Glomerular endothelial cell (primary cell): ENCODE data around the gene TRIM46. TPM values are rescaled to one million over a fixed set of nuclear protein-coding genes. Genes with fewer than 3 reads are reported as not detected.
"Not testable (repeated sequence)": the region's sequence is repeated elsewhere in the genome, so short reads cannot be mapped to it uniquely, and the experiment has no call there.

Source experiments
- DNase-seq: peaks from one replicate; pipeline ENCODE4 v3.0.0-alpha.2; 2011; ENCODE audit warnings: low read depth, low spot score; ENCODE audit errors: extremely low read depth
- total RNA-seq: library from RNA; depleted of rRNA; stranded (reverse); fragments of >200 nt; gene quantifications from 2 replicates; pipeline ENCODE4 v1.2.3, GENCODE V29; 2015

TRIM46 gene
- total RNA-seq, 1 donor from 2014 or later, result 11.8 TPM

GRCh38 chr1:155185783-155186066, 12.1 kb downstream of the TRIM46 start:
- DNase-seq, result no peak

DNA sequence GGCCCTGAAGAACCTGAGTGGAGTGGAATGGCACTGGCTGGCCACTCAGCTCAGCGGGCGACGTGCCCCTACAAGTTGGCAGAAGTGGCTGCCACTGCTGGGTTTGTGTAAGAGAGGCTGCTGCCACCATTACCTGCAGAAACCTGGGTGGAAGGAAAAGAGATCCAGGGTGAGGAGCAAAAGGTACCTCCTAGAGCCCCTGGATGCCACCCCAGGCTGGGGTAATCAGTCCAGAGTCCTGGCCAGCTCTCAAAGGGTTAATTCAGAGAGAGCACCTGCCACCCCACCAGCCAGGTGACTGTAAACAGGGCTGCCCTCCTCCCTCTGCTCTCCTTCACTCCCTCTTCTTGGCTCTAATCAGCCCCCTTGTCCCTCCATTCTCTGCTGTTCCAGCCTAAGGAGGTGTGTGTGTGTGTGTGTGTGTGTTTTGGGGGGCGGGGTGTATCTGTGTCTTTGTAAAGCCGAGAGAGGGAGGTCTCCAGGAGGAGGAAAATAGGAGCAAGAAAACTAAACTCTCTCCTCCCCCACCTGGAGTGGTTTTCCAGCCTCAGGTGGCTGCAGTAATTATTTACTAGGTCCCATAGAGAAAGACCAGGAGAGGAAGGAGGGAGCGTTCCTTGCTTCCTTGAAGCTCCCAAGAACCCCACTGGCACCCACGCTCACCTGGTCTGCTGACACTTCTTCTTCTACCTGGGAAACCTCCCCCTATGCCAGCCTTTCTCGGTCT, 12.6 kb downstream of the TRIM46 start:
- DNase-seq, result no peak

DNA sequence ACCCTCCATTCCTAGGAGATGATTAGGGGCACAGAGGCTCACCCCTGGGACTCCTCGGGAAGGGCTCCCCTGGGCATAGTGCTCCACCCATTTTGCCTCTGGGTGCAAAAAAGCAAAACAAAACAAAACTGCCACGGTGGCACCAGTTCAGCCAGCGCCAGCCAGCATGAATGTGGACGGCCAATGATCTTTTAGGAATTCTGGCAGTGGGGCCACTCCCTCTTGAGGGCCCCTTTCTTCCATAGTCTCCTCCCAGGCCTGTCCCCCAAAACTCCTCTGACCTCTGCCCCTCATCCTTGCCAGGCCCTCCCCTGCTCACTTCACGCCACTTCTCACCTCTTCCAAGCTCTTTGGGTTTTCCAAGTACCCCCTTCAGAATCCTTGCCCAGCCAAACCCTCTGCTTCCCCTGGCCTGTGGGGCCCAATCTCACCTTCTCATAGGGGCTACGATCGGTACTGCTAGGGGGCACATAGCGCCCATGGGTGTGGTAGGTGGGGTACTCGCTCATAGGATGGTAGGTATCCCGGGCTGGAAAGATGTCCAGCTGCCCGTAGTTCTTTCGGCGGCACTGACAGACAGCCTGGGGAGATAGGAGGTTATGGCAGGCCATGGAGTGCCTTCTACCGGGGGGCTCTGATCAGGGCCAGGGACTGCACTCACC, 13.3 kb downstream of the TRIM46 start:
- no peak for DNase-seq

- no peak for DNase-seq
Measured at GRCh38 chr1:155187456-155187891, 13.8 kb downstream of the TRIM46 start.

DNA sequence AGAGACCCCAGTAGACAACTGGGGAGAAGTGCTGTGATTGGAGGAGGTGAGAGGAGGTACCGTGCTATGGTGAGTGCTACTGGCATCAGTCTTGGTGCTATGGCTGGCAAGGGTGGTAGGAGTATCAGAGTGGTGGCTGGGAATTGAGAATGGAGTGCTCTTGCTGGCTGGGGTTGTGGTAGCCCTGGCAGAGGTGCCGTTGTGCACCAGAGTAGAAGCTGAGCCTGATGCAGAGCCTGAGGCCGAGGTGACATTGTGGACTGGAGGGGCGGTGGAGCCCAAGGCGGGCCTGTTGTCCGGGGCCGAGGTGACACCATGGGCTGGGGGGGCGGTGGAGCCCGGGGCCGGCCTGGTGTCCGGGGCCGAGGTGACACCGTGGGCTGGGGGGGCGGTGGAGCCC, 14.6 kb downstream of the TRIM46 start:
- DNase-seq, result no peak

DNA sequence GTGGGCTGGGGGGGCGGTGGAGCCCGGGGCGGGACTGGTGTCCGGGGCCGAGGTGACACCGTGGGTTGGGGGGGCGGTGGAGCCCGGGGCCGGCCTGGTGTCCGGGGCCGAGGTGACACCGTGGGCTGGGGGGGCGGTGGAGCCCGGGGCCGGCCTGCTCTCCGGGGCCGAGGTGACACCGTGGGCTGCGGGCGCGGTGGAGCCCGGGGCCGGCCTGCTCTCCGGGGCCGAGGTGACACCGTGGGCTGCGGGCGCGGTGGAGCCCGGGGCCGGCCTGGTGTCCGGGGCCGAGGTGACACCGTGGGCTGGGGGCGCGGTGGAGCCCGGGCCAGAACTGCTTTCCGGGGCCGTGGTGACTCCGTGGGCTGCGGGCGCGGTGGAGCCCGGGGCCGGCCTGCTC, 16.3 kb downstream of the TRIM46 start:
- DNase-seq, result not testable (repeated sequence)

- DNase-seq, result no peak
Measured at GRCh38 chr1:155191904-155192303, 18.3 kb downstream of the TRIM46 start.

GRCh38 chr1:155192346-155193274, 19.0 kb downstream of the TRIM46 start:
- DNase-seq, result no peak

DNA sequence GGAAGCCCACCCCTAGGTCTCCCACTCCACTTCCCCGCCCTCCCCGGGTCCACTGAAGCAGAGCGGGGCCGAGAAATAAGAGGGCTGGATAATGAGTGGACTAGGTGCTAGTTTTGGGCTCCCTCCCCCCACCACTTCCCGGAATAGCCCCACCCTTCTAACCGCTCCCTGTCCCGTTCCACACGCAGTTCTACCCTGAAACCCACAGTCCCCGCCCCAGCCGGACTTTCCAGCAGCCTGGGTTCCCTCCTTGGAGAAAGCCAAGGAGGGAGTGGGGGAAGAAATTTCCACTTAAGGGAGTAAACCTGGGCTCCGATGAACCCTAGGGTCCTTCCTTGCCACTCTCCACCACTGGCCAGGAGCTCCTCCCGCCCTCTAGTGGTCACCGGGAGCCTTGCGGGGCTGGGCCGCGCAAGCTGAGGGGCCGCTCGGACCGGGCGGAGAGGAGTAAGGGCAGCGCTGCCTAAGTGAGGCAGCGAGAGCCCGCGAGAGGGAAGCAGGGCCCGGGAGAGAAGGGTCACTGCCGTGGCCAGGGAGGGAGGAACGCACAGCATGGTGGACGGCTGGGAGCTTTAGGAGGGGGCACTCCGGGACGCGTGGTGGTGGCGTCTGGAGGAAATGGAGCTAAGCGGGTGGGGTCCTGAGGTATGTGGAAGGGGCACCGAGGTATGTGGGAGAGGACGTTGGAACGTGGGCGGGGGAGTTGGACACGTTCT, 19.8 kb downstream of the TRIM46 start:
- DNase-seq, result no peak

DNA sequence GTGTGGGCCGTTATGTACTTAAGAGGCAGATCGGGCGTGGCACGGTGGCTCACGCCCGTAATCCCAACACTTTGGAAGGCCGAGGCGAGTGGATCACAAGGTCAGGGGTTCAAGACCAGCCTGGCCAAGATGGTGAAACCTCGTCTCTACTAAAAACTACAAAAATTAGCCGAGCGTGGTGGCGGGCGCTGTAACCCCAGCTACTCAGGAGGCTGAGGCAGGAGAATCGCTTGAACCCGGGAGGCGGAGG, 20.3 kb downstream of the TRIM46 start:
- DNase-seq, result not testable (repeated sequence)

DNA sequence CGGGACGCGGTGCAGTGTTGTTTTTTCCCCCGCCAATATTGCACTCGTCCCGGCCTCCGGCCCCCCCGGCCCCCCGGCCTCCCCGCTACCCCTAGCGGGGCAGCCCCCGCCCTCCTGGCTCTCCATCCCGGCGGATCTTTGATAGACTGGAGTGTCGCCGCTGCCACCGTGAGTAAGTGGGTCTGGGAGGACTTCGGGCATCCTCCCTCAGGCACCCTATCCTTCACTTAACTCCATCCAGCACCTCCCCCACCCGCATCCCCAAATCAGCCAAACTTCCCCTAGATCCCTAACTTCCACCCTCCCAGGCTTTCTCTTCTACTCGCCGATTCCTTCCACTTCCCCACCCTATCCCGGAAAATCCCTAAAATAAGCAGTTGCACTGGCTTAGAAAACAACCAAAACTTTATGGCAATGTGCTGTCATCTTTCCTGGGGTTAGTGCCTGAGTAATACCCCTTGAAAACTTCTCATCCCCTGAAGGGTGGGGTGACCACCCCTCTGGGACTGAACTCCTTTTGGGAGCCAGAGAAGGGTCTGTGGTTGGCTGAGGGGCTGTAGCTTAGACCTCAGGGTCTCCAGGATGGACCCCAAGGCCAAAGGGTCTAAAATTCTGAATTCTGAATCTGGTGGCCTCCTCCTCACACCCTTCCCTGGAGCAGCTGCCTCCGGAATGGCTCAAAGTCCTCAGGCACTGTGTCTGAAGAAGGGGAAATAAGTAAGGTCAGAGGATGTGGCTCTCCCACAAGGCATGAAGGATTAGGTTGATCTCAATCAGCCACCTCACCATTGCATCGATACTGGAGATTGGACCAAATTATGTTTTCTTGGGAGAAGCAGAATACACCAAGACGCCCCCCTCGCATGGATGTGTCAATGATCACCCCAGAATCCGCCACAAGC, 21.8 kb downstream of the TRIM46 start:
- no peak for DNase-seq

GRCh38 chr1:155196103-155196892, 22.6 kb downstream of the TRIM46 start:
- DNase-seq, result no peak

GRCh38 chr1:155196893-155197638, 23.4 kb downstream of the TRIM46 start:
- DNase-seq, result no peak

- DNase-seq, result no peak
Measured at GRCh38 chr1:155197901-155198546, 24.4 kb downstream of the TRIM46 start.

- DNase-seq, result no peak
Measured at GRCh38 chr1:155198547-155198906, 24.9 kb downstream of the TRIM46 start.

DNA sequence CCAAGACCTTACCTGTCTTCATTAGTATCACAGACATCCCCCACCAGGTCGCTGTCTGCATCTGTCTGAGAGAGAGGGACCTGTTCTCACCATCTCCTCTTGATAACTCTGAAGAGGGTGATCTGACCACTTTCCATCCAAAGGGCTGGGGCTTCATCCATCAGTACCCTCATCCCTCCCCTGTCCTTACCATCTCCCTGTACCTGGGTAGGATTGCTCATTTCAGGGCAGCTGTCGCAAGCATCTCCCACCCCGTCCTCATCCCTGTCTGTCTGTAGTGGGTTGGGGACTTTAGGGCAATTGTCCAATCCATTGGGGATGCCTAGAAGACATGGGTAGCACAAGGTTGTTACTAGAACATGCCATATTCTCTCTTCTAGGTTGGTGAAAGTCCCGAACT, 26.1 kb downstream of the TRIM46 start:
- no peak for DNase-seq

- no peak for DNase-seq
Measured at GRCh38 chr1:155200920-155201319, 27.3 kb downstream of the TRIM46 start.

- DNase-seq, result no peak
Measured at GRCh38 chr1:155202198-155202597, 28.5 kb downstream of the TRIM46 start.
